Measurements from ENCODE around the gene CNNM2. TPM values are rescaled to one million over a fixed set of nuclear protein-coding genes. Genes with fewer than 3 reads are reported as not detected.
A peak's percentile ranks its signal among the peaks of the same experiment; 100 is the strongest.

The CNNM2 gene
- total and polyA plus RNA-seq, 4 donors, result 3.0 to 18.3 (median 7.8) TPM

DNA sequence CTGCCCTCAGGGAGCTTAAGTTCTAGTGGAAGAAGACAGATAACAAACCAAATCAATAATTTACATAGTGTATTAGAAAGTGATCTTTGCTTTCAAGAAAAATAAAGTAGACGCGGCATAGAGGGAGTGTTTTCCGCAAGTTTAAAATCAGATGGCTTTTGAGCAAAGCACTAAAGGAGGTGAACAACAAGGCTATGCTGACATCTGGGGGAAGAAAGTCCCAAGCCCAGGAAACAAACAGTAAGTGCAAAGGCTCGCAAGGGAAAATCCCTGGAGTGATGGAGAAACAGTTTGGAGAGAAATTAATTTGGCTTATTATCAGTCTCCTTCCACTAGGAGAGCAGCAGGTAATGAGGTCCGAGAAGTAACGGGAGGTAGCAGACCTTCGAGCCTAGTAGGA is 1.9 kb upstream of the CNNM2 start:
- Histone ChIP-seq H3K27ac (ENCODE audit: low read depth in 1 of 2, low read length in 1 of 2) (no peak overlapping the region), H3K4me3 (no peak overlapping the region), H3K9ac (ENCODE audit: insufficient read depth in 1 of 2, low read length in 2 of 2) (no peak overlapping the region), H3K9me3 (ENCODE audit: control insufficient read depth in 4 of 4, insufficient read depth in 3 of 4, low read length in 3 of 4) (no peaks in the 10 kb centered on the region), H3K36me3 (ENCODE audit: control insufficient read depth in 4 of 4, insufficient read depth in 4 of 4, low read length in 4 of 4) (no peaks in the 10 kb centered on the region), H3K27me3 (ENCODE audit: control insufficient read depth in 3 of 3, insufficient read depth in 3 of 3, low read length in 2 of 3) (peaks cover 0 to 6% (median 0%) of the 10 kb centered on the region in 3 donors), H3K4me1 (ENCODE audit: control insufficient read depth in 5 of 5, insufficient read depth in 5 of 5, low read length in 5 of 5) (peaks cover 4 to 25% (median 8%) of the 10 kb centered on the region in 5 donors)
- TF ChIP-seq, protein P1, sequence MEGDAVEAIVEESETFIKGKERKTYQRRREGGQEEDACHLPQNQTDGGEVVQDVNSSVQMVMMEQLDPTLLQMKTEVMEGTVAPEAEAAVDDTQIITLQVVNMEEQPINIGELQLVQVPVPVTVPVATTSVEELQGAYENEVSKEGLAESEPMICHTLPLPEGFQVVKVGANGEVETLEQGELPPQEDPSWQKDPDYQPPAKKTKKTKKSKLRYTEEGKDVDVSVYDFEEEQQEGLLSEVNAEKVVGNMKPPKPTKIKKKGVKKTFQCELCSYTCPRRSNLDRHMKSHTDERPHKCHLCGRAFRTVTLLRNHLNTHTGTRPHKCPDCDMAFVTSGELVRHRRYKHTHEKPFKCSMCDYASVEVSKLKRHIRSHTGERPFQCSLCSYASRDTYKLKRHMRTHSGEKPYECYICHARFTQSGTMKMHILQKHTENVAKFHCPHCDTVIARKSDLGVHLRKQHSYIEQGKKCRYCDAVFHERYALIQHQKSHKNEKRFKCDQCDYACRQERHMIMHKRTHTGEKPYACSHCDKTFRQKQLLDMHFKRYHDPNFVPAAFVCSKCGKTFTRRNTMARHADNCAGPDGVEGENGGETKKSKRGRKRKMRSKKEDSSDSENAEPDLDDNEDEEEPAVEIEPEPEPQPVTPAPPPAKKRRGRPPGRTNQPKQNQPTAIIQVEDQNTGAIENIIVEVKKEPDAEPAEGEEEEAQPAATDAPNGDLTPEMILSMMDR (IDR thresholded peaks at IDR 0.05; ENCODE audit: control extremely low read depth, extremely low read depth), result no peak
- ATAC-seq (ENCODE audit: insufficient read depth, low FRiP score) (no peak), DNase-seq (no peak)
- 87 to 93% methylated on average over 7 of the region's 7 CpGs for WGBS, 2 donors

DNA sequence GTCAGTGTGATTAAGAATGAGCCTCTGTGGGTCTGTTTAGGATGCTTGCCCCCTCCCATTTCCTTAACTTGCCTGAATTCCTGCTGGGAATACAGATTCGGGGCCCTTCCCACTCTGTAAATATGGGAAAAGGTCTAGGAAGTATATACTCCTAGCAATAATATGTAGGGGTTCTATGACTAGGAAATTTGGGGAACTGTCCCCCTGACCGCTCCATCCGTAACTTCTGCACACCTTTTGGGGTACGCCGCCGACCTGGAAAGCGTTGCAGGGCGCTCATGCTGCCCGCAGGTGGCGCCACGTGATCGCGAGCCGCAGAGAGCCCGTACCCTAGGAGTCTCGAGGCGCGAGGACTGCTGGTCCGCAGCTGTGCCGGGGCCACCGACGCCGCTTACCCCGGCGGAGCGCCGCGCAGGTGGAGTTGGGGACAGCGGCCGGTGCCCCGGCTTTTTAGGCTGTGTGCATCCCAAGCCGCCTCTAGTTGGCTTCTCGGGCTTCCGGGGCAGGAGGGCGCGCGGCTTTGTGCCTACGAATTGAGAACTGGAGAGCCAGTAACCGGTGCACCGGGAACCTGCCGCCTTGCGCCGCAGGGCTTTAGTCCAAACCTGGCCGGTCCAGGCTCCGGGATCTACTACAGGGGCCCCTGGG is 656 bp upstream of the CNNM2 start:
- WGBS, 2 donors, result 0% methylated on average over 45 of the region's 45 CpGs
- peaks cover 5 to 29% (median 8%) of the 10 kb centered on the region in 5 donors for H3K4me1 ChIP-seq (ENCODE audit: control insufficient read depth in 5 of 5, insufficient read depth in 5 of 5, low read length in 5 of 5)
- H3K9me3 ChIP-seq (ENCODE audit: control insufficient read depth in 4 of 4, insufficient read depth in 3 of 4, low read length in 3 of 4), result no peaks in the 10 kb centered on the region
- peak overlapping the region in 1 of 2 donors; percentile 3 for H3K9ac ChIP-seq (ENCODE audit: insufficient read depth in 1 of 2, low read length in 2 of 2)
- ATAC-seq (ENCODE audit: insufficient read depth, low FRiP score) (peak; percentile 73), DNase-seq (peak; percentile 81 to 82 (median 82))
- peaks cover 0 to 6% (median 0%) of the 10 kb centered on the region in 3 donors for H3K27me3 ChIP-seq (ENCODE audit: control insufficient read depth in 3 of 3, insufficient read depth in 3 of 3, low read length in 2 of 3)
- TF ChIP-seq, protein P1 (IDR thresholded peaks at IDR 0.05; ENCODE audit: control extremely low read depth, extremely low read depth), result peak; percentile 99
- no peaks in the 10 kb centered on the region for H3K36me3 ChIP-seq (ENCODE audit: control insufficient read depth in 4 of 4, insufficient read depth in 4 of 4, low read length in 4 of 4)
- H3K27ac ChIP-seq (ENCODE audit: low read depth in 1 of 2, low read length in 1 of 2), result peak overlapping the region; percentile 61 to 90
- H3K4me3 ChIP-seq, result peak overlapping the region; percentile 60

DNA sequence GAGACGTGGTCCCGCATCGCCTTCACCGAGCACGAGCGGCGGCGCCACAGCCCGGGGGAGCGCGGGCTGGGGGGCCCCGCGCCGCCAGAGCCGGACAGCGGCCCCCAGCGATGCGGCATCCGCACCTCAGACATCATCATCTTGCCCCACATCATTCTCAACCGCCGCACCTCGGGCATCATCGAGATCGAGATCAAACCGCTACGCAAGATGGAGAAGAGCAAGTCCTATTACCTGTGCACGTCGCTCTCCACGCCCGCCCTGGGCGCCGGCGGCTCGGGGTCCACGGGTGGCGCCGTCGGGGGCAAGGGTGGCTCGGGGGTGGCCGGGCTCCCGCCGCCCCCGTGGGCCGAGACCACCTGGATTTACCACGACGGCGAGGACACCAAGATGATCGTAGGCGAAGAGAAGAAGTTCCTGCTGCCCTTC is 737 bp downstream of the CNNM2 start:
- peak overlapping the region; percentile 97 for H3K4me3 ChIP-seq
- TF ChIP-seq, protein P1 (IDR thresholded peaks at IDR 0.05; ENCODE audit: control extremely low read depth, extremely low read depth), result no peak
- H3K27me3 ChIP-seq (ENCODE audit: control insufficient read depth in 3 of 3, insufficient read depth in 3 of 3, low read length in 2 of 3), result peaks cover 0 to 6% (median 0%) of the 10 kb centered on the region in 3 donors
- H3K4me1 ChIP-seq (ENCODE audit: control insufficient read depth in 5 of 5, insufficient read depth in 5 of 5, low read length in 5 of 5), result peaks cover 8 to 36% (median 11%) of the 10 kb centered on the region in 5 donors
- peak overlapping the region; percentile 81 to 93 for H3K27ac ChIP-seq (ENCODE audit: low read depth in 1 of 2, low read length in 1 of 2)
- H3K9ac ChIP-seq (ENCODE audit: insufficient read depth in 1 of 2, low read length in 2 of 2), result no peak overlapping the region
- H3K36me3 ChIP-seq (ENCODE audit: control insufficient read depth in 4 of 4, insufficient read depth in 4 of 4, low read length in 4 of 4), result no peaks in the 10 kb centered on the region
- DNase-seq (peak in 1 of 3 donors; percentile 12), ATAC-seq (ENCODE audit: insufficient read depth, low FRiP score) (no peak)
- 1% methylated on average over 49 of the region's 49 CpGs for WGBS, 2 donors
- no peaks in the 10 kb centered on the region for H3K9me3 ChIP-seq (ENCODE audit: control insufficient read depth in 4 of 4, insufficient read depth in 3 of 4, low read length in 3 of 4)
